ENCODE results near the gene MCM8.

MCM8 gene

GRCh38 chr20:5950271-5951031 lies at the start of gene MCM8, which contains the start of gene TRMT6:
TSS of gene MCM8 (plus strand) at chr20:5950652. CDS start at chr20:5952016, 1,364 bp downstream.
TSS of gene TRMT6 (minus strand) at chr20:5950533. CDS start at chr20:5950405, 128 bp downstream.
- peak; percentile 99 for DNase-seq (ENCODE audit: low read depth)

GRCh38 chr20:5900908-5901307 lies 49.5 kb upstream of the MCM8 start:
- no peak for DNase-seq (ENCODE audit: low read depth)

GRCh38 chr20:5908981-5909380 lies 41.5 kb upstream of the MCM8 start:
- no peak for DNase-seq (ENCODE audit: low read depth)

GRCh38 chr20:5910186-5910585 lies 40.3 kb upstream of the MCM8 start:
- no peak for DNase-seq (ENCODE audit: low read depth)

GRCh38 chr20:5913166-5913565 lies 37.3 kb upstream of the MCM8 start:
- no peak for DNase-seq (ENCODE audit: low read depth)

DNA sequence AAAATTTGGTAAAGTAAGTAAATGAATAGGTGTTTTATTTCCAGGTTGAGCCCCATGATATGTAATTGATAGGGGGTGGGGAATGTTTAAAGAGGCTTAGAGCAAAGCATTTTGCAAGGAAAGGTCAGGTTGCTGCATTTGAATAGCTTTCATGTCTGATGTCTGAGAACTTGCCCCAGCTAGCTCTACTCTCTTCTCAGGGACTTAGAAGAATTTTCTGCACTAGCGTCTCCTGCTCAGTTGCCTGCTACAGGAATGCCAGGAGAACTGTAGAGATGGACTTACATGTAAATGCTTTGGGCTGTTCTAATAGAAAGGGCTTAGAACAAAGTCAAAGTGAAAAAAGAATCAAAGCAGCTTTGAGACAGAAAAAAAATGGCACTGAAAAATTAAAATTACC lies 35.6 kb upstream of the MCM8 start:
- DNase-seq (ENCODE audit: low read depth): no peak

DNA sequence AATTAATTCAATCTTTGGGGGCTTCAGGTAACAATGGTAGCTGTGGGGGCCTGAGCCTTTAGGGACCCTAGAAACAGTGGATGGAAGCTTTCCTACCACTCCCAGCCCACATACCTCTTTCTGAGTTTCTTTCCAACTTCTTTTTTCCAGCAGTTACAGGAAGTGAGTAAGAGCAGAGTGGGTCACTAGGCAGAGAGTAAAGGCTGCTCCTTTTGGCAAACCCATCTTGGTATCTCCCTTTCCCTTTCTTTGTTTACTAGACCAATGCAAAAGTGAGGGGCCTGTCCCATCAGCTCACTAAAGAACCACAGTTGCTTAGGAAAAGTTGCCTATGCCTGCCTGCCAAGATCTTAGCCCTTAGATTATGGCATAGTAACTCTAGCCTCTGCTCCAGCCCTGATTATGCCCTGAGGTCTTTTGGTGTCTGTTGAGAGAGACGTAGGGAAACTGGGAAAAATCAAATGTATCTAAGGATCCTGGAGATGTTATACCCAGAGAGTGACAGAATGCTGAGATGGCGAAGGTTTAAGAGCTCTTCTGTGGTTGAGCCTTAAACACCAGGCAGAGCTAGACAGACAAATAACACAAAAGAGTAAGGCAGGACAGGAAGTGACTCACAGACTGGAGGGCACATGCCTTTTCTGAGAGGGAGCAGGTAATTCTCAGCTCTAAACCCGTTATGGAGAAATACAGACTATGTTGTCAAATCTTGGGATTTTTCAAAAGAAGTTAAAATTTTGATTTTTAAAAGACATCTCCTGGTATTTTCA lies 31.4 kb upstream of the MCM8 start:
- DNase-seq (ENCODE audit: low read depth): no peak

- no peak for DNase-seq (ENCODE audit: low read depth)
Measured at GRCh38 chr20:5919626-5920544, 30.6 kb upstream of the MCM8 start.

GRCh38 chr20:5920581-5920980 lies 29.9 kb upstream of the MCM8 start:
- DNase-seq (ENCODE audit: low read depth): no peak

GRCh38 chr20:5923493-5923892 lies 27.0 kb upstream of the MCM8 start:
- no peak for DNase-seq (ENCODE audit: low read depth)

DNA sequence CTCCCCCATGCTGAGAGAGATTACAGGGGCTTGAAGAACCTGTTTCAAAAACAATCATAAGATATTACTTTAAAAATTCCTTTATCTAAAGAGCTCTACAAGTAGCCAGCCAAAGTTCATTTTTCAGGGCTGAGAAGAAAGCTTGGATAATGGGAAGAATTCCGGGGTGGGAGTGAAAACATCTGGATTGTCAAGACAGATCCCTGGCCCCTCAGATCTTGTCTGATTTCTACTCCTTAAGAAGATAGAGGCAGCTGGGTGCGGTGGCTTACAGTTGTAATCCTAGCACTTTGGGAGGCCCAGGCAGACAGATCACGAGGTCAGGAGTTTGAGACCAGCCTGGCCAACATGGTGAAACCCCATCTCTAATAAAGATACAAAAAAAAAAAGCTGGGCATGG lies 24.9 kb upstream of the MCM8 start:
- no peak for DNase-seq (ENCODE audit: low read depth)

DNA sequence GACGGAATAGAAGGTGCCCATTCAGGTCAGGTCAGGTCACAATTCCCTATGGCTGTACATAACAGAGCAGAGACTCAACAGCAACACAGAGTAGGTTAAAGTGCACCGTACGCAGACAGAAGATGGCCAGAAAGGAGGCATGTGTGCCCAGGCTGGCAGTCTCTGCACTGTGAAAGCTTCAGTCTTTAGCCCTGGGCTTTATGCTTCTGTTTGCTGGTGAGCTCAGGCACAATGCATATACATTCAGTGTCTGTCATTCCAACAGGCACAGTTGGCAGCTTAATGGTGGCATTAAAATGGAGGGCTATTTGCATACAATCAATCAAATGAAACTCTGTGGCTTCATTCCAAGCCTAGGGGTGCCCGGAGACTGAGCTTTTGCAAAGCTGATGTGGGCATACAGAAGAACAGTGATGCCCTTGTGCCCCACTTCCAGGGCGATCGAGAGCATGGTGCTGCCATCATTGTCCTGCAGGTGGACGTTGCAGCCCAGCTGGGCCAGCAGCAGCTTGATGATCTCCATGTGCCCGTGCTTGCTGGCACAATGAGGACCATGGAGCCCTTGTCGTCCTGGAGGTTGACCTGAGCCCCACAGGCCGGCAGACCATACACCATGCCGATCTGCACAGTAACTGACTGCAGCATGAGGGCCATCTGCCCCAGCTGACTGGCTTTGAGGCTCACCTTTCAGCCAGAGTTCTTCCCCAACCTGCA lies 22.5 kb upstream of the MCM8 start:
- DNase-seq (ENCODE audit: low read depth): no peak

DNA sequence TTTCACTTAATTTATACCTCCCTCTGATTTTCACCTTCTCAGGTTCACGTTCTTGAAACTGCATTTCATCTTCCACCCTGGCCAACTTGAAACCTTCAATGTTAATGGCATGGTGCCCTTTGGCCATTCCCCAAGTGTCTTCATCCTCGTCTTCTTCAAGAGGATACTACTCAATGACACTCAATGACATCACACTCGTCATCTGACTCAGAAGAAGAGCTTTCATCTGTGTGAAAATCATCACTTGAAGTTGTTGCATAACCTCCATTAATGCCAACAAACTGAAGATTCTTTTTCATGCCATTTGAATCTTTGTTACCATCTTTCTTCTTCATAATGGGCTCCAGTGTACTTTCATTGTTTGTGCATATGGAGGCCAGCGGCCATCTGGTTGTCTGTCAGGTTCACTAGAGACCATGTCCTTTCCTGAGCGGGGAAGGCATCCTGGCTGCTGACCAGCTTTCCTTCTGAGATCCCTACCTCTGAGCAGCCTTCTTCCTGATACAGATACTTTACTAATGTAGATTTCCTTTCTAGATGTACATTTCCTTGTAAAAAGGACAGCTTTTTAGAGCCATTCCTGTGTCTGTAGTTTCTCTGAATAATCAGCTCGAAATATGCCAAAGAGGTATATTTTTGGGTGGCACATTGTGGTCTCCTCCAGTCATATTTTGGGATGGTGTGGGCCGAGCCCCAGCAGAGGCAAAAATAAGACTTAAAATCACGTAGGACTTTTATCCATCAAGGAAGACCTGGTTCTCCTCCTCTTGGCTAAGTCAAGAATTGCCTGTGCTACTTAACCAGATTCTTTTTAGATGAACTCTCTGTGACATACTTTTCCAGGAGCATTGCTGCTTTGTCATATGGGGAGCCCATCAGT lies 21.4 kb upstream of the MCM8 start:
- no peak for DNase-seq (ENCODE audit: low read depth)

DNA sequence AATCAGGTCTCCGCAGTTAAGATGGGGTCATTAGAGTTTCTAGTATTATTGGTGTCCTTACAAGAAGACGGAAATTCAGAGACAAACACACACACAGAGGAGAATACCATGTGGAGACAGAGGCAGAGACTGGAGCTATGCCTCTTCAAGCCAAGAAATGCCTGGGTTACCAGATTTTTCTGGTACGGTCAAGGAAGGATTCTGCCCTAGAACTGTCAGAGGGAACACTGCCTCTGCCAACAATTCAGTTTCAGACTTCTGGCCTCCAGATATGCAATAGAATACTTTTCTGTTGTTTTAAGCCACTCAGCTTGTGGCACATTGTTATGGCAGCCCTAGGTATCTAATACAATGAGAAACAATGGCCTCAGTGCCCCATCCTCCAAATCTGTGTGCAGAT lies 19.0 kb upstream of the MCM8 start:
- no peak for DNase-seq (ENCODE audit: low read depth)

GRCh38 chr20:5932796-5933195 lies 17.7 kb upstream of the MCM8 start:
- DNase-seq (ENCODE audit: low read depth): no peak

GRCh38 chr20:5933802-5934436 lies 16.5 kb upstream of the MCM8 start:
- DNase-seq (ENCODE audit: low read depth): no peak

DNA sequence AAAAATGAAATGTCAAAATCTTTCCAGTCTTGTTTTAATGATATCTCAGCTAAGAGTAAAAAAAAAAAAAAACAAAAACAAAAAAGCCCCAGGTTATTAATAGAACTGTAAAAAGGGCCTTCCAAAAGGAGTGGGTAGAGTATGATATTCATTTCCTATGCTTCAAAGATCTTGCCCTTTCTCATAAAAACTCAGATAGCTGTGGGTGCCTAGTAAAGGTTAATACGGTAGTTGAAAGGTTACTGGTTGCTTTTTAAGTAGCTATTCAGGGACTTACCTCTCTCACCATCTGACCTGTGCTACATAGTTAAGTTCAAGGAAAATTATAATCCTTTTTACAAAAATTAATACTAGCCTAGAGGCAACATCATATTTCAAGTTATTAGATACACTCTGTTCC lies 15.1 kb upstream of the MCM8 start:
- DNase-seq (ENCODE audit: low read depth): no peak

DNA sequence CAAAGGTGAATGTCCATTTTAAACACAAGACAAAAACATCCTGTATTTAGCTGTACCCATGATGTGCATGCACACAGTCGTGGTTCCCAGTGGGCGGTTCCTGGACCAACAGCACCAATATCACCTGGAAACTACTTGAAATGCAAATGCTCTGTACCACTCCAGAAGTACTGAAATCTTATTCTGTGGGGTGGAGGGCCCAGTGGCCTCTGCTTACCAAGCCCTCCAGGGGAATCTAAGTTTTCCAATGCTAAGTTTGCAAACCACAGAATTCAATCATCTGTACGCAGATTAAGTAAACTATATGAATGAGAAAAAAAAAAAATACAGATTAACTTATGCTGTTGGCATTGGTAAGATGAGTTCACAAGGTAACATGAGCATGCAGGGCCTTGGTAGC lies 14.2 kb upstream of the MCM8 start:
- DNase-seq (ENCODE audit: low read depth): no peak

DNA sequence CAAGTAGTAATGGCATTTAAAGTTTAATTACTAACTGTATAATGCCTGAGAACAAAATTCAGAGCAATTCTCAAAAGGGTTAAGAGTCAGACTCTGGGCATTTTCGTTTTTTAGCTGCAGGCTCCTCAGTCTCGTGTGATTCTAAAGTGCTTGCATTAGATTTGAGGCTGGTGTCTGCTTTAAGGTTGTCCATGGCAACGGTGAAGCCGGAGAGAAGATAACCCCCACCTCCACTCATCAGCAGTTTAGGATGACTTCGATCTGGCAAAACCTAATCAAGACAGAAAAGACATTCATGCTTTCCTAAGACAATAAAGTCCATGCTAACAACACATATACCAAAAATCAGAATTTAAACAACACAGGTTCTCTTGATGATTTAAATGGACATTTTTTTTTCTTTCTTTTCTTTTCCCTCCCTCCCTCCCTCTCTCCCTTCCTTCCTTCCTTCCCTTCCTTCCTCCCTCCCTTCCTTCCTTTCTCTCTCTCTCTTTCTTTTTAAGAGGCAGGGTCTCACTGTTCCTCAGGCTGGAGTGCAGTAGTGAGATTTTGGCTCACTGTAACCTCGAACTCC lies 11.9 kb upstream of the MCM8 start:
- DNase-seq (ENCODE audit: low read depth): no peak

DNA sequence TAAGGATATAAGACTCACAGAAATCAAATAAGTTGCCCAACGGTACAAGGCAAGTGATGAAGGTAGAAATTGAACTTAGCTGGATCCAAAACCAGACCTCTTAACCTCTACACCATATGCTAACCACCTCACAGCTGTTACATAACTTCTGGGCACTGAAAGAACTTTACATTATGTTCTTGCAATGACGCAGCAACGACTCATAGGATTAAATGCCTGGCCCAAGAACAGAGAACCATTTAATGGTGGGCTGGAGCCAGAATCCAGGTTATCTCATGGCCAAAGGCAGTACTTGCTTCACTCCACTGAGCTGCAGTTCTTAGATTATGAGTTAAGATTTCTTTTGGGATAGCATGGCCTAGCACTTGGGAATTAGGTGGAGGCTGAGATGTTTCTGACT lies 4.5 kb upstream of the MCM8 start:
- DNase-seq (ENCODE audit: low read depth): no peak
